Measurements from ENCODE around the gene NFKB1.

- no peak for TF ChIP-seq CTCF (IDR thresholded peaks at IDR 0.05)
- no peak for TF ChIP-seq POLR2A (IDR thresholded peaks at IDR 0.05; ENCODE audit: low read depth)
These were observed 53.8 kb downstream of the NFKB1 start for GRCh38 chr4:102554992-102555391.

All from esophagus muscularis mucosa (tissue), 3 donors.